NB4 (cell line): ENCODE results near the gene UBA3.

ENCODE experiments used
- POLR2A ChIP-seq: IDR thresholded peaks from 2 replicates; pipeline ENCODE4 v1.6.1; 2011; ENCODE audit warnings: mild to moderate bottlenecking; ENCODE audit not compliant: insufficient read length; ENCODE audit errors: extremely low read depth
- TF ChIP-seq, protein P1 (sequence below): IDR thresholded peaks from one replicate; pipeline ENCODE4 v1.5.1; 2012; ENCODE audit warnings: low read depth, low read length
- TF ChIP-seq, protein P2 (sequence below): IDR thresholded peaks from 2 replicates; pipeline ENCODE4 v1.6.1; 2011; ENCODE audit warnings: low read depth, low read length

- TF ChIP-seq, protein P1, sequence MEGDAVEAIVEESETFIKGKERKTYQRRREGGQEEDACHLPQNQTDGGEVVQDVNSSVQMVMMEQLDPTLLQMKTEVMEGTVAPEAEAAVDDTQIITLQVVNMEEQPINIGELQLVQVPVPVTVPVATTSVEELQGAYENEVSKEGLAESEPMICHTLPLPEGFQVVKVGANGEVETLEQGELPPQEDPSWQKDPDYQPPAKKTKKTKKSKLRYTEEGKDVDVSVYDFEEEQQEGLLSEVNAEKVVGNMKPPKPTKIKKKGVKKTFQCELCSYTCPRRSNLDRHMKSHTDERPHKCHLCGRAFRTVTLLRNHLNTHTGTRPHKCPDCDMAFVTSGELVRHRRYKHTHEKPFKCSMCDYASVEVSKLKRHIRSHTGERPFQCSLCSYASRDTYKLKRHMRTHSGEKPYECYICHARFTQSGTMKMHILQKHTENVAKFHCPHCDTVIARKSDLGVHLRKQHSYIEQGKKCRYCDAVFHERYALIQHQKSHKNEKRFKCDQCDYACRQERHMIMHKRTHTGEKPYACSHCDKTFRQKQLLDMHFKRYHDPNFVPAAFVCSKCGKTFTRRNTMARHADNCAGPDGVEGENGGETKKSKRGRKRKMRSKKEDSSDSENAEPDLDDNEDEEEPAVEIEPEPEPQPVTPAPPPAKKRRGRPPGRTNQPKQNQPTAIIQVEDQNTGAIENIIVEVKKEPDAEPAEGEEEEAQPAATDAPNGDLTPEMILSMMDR = no peak
- TF ChIP-seq POLR2A = no peak
- TF ChIP-seq, protein P2, sequence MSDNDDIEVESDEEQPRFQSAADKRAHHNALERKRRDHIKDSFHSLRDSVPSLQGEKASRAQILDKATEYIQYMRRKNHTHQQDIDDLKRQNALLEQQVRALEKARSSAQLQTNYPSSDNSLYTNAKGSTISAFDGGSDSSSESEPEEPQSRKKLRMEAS = no peak
Measured at GRCh38 chr3:69032737-69033136, 47.4 kb downstream of the UBA3 start.
